Stimulated activated naive B cell treated with anti-CD40 and anti-IgM and Interleukin-4, amounts not matched to agents 10 μg/mL and 1 μg/mL and 100 μg/mL, for 72 hours (primary cell): Measurements from ENCODE around the gene HDAC9.

Experiments used
- ATAC-seq, 2 donors: fragments of 150-1000 bp; cut with Tn5 transposase; replicated peaks; 2 replicates each; pipeline ENCODE4 v1.10.0; 2021; ENCODE audit warnings: moderate library complexity in 1 of 2
- DNase-seq: peaks from one replicate; pipeline ENCODE4 v3.0.0; 2021
- H3K27ac Mint-ChIP-seq: one replicate; pipeline ENCODE4 v1.8.0; 2022; ENCODE audit warnings: mild to moderate bottlenecking, mixed read lengths
- H3K27me3 Mint-ChIP-seq, 2 donors: one replicate each; pipeline ENCODE4 v1.8.0; 2022; ENCODE audit warnings: mixed read lengths in 2 of 2
- H3K36me3 Mint-ChIP-seq, 2 donors: one replicate each; pipeline ENCODE4 v1.8.0; 2022; ENCODE audit warnings: mixed read lengths in 2 of 2, mild to moderate bottlenecking in 1 of 2
- H3K4me1 Mint-ChIP-seq, 2 donors: one replicate each; pipeline ENCODE4 v1.8.0; 2022; ENCODE audit warnings: mixed read lengths in 2 of 2, mild to moderate bottlenecking in 1 of 2
- H3K4me3 Mint-ChIP-seq, 2 donors: one replicate each; pipeline ENCODE4 v1.8.0; 2022; ENCODE audit warnings: mild to moderate bottlenecking in 2 of 2, mixed read lengths in 2 of 2, moderate library complexity in 1 of 2
- H3K9me3 Mint-ChIP-seq, 2 donors: one replicate each; pipeline ENCODE4 v1.8.0; 2022; ENCODE audit warnings: mixed read lengths in 2 of 2, mild to moderate bottlenecking in 1 of 2

The HDAC9 gene

GRCh38 chr7:18503126-18503866, 7.7 kb downstream of the HDAC9 start:
- Mint-ChIP-seq H3K27ac (peak overlapping the region; percentile 90), H3K27me3 (no peaks in the 10 kb centered on the region), H3K36me3 (peaks cover 19 to 45% of the 10 kb centered on the region in 2 donors), H3K4me1 (peaks cover 41 to 77% of the 10 kb centered on the region in 2 donors), H3K4me3 (peak overlapping the region; percentile 52 to 74), H3K9me3 (no peaks in the 10 kb centered on the region)
- no peak for DNase-seq
- peak; percentile 50 for ATAC-seq

- H3K36me3 Mint-ChIP-seq, result peaks cover 13 to 39% of the 10 kb centered on the region in 2 donors
- no peaks in the 10 kb centered on the region for H3K9me3 Mint-ChIP-seq
- peaks cover 47 to 80% of the 10 kb centered on the region in 2 donors for H3K4me1 Mint-ChIP-seq
- H3K27me3 Mint-ChIP-seq, result no peaks in the 10 kb centered on the region
- peak overlapping the region; percentile 20 for H3K27ac Mint-ChIP-seq
- DNase-seq (no peak), ATAC-seq (no peak)
- peak overlapping the region in 1 of 2 donors; percentile 74 for H3K4me3 Mint-ChIP-seq
These were observed 9.4 kb downstream of the HDAC9 start for GRCh38 chr7:18504965-18505364.

- ATAC-seq, result peak; percentile 55 to 59
- no peaks in the 10 kb centered on the region for H3K9me3 Mint-ChIP-seq
- H3K36me3 Mint-ChIP-seq, result peaks cover 13 to 40% of the 10 kb centered on the region in 2 donors
- peak; percentile 15 for DNase-seq
- peak overlapping the region; percentile 94 for H3K27ac Mint-ChIP-seq
- H3K4me3 Mint-ChIP-seq, result peak overlapping the region; percentile 74 to 80
- H3K4me1 Mint-ChIP-seq, result peaks cover 45 to 76% of the 10 kb centered on the region in 2 donors
- no peaks in the 10 kb centered on the region for H3K27me3 Mint-ChIP-seq
These were observed 10.4 kb downstream of the HDAC9 start for GRCh38 chr7:18505870-18506460.

- Mint-ChIP-seq H3K4me1 (peaks cover 38 to 76% of the 10 kb centered on the region in 2 donors), H3K9me3 (no peaks in the 10 kb centered on the region), H3K36me3 (peaks cover 16 to 39% of the 10 kb centered on the region in 2 donors), H3K27ac (peak overlapping the region; percentile 99), H3K4me3 (peak overlapping the region; percentile 76 to 81), H3K27me3 (no peaks in the 10 kb centered on the region)
- no peak for DNase-seq
- peak; percentile 79 to 80 for ATAC-seq
These were observed 13.2 kb downstream of the HDAC9 start for GRCh38 chr7:18508443-18509427.

- Mint-ChIP-seq H3K9me3 (no peaks in the 10 kb centered on the region), H3K4me1 (peaks cover 36 to 69% of the 10 kb centered on the region in 2 donors)
- ATAC-seq, result peak; percentile 13 to 36
These were observed 13.9 kb downstream of the HDAC9 start for GRCh38 chr7:18509481-18509880.

GRCh38 chr7:18511351-18512140, 16.0 kb downstream of the HDAC9 start:
- Mint-ChIP-seq H3K36me3 (peaks cover 16 to 33% of the 10 kb centered on the region in 2 donors), H3K27ac (no peak overlapping the region), H3K9me3 (no peaks in the 10 kb centered on the region), H3K4me3 (no peak overlapping the region), H3K27me3 (no peaks in the 10 kb centered on the region), H3K4me1 (peaks cover 31 to 51% of the 10 kb centered on the region in 2 donors)
- ATAC-seq (no peak), DNase-seq (no peak)

More at GRCh38 chr7:18509481-18509880, 13.9 kb downstream of the HDAC9 start:
- no peaks in the 10 kb centered on the region for H3K27me3 Mint-ChIP-seq
- peak overlapping the region; percentile 99 for H3K27ac Mint-ChIP-seq
- peak overlapping the region; percentile 76 to 81 for H3K4me3 Mint-ChIP-seq
- peaks cover 14 to 32% of the 10 kb centered on the region in 2 donors for H3K36me3 Mint-ChIP-seq
- DNase-seq, result no peak

- H3K4me1 Mint-ChIP-seq, result peaks cover 31 to 52% of the 10 kb centered on the region in 2 donors
- peaks cover 0 to 3% of the 10 kb centered on the region in 2 donors for H3K9me3 Mint-ChIP-seq
- H3K36me3 Mint-ChIP-seq, result peaks cover 26 to 38% of the 10 kb centered on the region in 2 donors
- peak overlapping the region; percentile 76 for H3K27ac Mint-ChIP-seq
- no peak for ATAC-seq
- H3K4me3 Mint-ChIP-seq, result no peak overlapping the region
- no peaks in the 10 kb centered on the region for H3K27me3 Mint-ChIP-seq
- no peak for DNase-seq
These were observed 17.8 kb downstream of the HDAC9 start for GRCh38 chr7:18513343-18513742.

GRCh38 chr7:18515067-18515466, 19.5 kb downstream of the HDAC9 start:
- H3K36me3 Mint-ChIP-seq, result peaks cover 35 to 41% of the 10 kb centered on the region in 2 donors
- H3K4me3 Mint-ChIP-seq, result no peak overlapping the region
- H3K9me3 Mint-ChIP-seq, result peaks cover 0 to 3% of the 10 kb centered on the region in 2 donors
- no peak for DNase-seq
- no peak for ATAC-seq
- no peaks in the 10 kb centered on the region for H3K27me3 Mint-ChIP-seq
- no peak overlapping the region for H3K27ac Mint-ChIP-seq
- H3K4me1 Mint-ChIP-seq, result peaks cover 24 to 48% of the 10 kb centered on the region in 2 donors

GRCh38 chr7:18517646-18518045, 22.1 kb downstream of the HDAC9 start:
- H3K9me3 Mint-ChIP-seq, result peaks cover 0 to 3% of the 10 kb centered on the region in 2 donors
- peak overlapping the region in 1 of 2 donors; percentile 39 for H3K4me3 Mint-ChIP-seq
- peaks cover 40 to 43% of the 10 kb centered on the region in 2 donors for H3K36me3 Mint-ChIP-seq
- no peaks in the 10 kb centered on the region for H3K27me3 Mint-ChIP-seq
- DNase-seq (no peak), ATAC-seq (no peak)
- H3K4me1 Mint-ChIP-seq, result peaks cover 28 to 51% of the 10 kb centered on the region in 2 donors
- H3K27ac Mint-ChIP-seq, result peak overlapping the region; percentile 87

GRCh38 chr7:18518555-18518954, 23.0 kb downstream of the HDAC9 start:
- peaks cover 0 to 8% of the 10 kb centered on the region in 2 donors for H3K9me3 Mint-ChIP-seq
- no peaks in the 10 kb centered on the region for H3K27me3 Mint-ChIP-seq
- peak overlapping the region; percentile 42 for H3K27ac Mint-ChIP-seq
- DNase-seq (no peak), ATAC-seq (no peak)
- H3K36me3 Mint-ChIP-seq, result peaks cover 37 to 44% of the 10 kb centered on the region in 2 donors
- peaks cover 32 to 51% of the 10 kb centered on the region in 2 donors for H3K4me1 Mint-ChIP-seq
- H3K4me3 Mint-ChIP-seq, result peak overlapping the region in 1 of 2 donors; percentile 17

GRCh38 chr7:18520450-18521235, 25.1 kb downstream of the HDAC9 start:
- peak overlapping the region; percentile 89 for H3K27ac Mint-ChIP-seq
- ATAC-seq (peak; percentile 92 to 93), DNase-seq (no peak)
- peaks cover 36 to 64% of the 10 kb centered on the region in 2 donors for H3K4me1 Mint-ChIP-seq
- H3K36me3 Mint-ChIP-seq, result peaks cover 40 to 51% of the 10 kb centered on the region in 2 donors
- H3K9me3 Mint-ChIP-seq, result peaks cover 0 to 11% of the 10 kb centered on the region in 2 donors
- peak overlapping the region; percentile 72 to 75 for H3K4me3 Mint-ChIP-seq
- H3K27me3 Mint-ChIP-seq, result no peaks in the 10 kb centered on the region

- Mint-ChIP-seq H3K4me1 (peaks cover 38 to 70% of the 10 kb centered on the region in 2 donors), H3K4me3 (peak overlapping the region; percentile 72 to 75), H3K27me3 (no peaks in the 10 kb centered on the region), H3K9me3 (peaks cover 0 to 11% of the 10 kb centered on the region in 2 donors), H3K36me3 (peaks cover 40 to 51% of the 10 kb centered on the region in 2 donors), H3K27ac (peak overlapping the region; percentile 89)
- no peak for ATAC-seq
- no peak for DNase-seq
These were observed 25.7 kb downstream of the HDAC9 start for GRCh38 chr7:18521236-18521589.
